GM21381 (cell line): ENCODE data around the gene CRTAP.
"Not testable (repeated sequence)": the region's sequence is repeated elsewhere in the genome, so short reads cannot be mapped to it uniquely, and the experiment has no call there.

Source experiments
- ATAC-seq: cut with Tn5 transposase; IDR thresholded peaks from one replicate; pipeline ENCODE4 v1.9.1; 2021; ENCODE audit warnings: mild to moderate bottlenecking, moderate library complexity; ENCODE audit not compliant: unreplicated experiment

CRTAP gene

DNA sequence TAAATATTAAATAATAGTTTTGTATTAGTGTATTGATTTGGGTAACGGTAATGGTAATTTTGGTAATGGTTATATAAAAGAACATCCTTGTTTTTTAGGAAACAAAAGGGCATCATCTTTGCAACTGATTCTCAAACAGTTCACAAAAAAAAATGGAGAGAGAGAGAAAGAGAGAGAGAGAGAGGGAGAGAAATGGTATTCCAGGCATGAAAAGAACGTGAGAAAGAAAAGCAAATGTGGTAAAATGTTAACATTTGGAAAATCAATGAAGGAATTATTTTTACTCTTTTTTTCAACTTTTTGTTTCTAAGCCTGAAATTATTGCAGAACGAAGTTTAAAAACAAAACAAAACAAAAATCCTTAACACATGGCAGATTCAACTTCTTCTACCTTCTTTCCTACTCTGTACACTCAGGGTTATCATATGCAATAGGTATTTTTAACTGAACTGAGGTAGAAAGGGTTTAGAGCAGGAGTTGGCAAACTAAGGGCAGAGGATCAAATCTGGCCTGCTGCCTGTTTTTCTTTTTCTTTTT is 14.6 kb upstream of the CRTAP start:
- no peak for ATAC-seq

DNA sequence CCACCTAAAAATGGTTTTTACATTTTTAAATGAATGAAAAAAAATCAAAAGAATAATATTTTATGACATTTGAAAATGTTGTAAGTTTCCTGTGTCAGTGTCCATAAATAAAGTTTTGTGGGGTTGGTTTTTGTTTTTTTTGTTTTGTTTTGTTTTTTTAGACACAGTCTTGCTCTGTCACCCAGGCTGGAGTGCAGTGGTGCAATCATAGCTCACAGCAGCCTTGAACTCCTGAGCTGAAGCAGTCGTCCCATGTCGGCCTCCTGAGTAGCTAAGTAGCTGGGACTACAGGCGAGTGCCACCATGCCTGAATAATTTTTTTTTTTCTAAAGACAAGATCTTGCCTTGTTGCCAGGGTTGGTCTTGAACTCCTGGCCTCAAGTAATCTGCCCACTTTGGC is 14.1 kb upstream of the CRTAP start:
- ATAC-seq: no peak

DNA sequence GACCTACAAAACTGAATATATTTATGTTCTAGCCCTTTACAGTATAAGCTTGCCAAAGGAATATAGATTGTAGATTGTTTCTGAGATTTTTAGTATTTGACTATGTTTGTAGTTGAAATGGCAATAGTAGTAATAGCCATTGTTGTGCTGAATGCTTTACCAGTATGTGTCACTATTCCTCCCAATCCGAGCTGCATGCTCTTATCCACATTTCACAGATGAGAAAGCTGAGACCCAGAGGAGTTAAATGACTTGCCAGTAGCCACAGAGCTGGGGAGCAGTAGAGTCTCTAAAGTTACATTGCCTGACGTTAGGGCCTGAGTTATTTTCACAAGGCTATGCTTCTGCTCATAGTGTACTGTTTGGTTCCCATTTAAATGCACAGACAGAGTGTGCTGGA is 13.6 kb upstream of the CRTAP start:
- ATAC-seq: no peak

DNA sequence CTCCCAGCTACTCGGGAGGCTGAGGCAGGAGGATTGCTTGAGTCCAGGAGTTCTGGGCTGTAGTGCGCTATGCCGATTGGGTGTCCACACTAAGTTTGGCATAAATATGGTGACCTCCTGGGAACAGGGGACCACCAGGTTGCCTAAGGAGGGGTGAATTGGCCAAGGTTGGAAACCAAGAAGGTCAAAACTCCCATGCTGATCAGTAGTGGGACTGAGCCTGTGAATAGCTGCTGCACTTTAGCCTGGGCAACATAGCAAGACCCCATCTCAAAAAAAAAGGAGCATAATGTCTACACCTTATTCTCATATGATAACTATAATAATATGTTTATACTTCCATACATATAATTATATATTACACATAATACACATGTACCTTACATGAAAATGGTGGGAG is 10.8 kb upstream of the CRTAP start:
- ATAC-seq: no peak

DNA sequence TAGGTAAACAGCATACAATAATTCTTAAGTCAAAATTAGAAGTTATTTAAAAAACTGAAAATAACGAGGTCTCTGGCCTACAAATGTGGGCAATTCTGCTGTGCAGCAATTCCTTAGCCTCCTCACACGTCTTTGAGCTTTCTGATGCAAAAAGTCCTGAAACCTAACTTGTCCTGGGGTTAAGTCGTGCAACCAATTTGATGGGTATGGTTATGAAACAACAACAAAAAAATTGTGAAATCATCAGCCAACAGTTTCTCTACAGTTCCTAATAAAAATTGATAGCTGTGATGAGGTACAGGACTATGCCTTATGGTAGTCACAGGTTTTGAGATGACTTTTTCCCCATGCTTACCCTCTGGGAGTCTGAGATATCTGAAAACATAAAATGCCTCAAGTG is 10.3 kb upstream of the CRTAP start:
- no peak for ATAC-seq

DNA sequence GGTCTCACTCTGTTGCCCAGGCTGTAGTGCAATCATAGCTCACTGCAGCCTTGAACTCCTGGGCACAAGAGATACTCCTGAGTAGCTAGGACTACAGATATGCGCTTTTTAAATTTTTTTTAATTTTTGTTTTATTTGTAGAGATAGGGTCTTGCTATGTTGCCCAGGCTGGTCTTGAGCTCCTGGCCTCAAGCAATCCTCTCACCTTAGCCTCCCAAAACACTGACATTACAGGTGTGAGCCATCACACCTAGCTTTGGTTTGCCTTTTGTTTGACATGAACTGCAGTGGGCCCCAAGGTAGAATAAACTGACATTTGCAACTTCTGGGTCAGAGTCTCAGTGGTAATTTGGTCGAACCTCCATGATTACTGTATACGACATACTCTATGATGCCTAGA is 9.0 kb upstream of the CRTAP start:
- ATAC-seq: no peak

DNA sequence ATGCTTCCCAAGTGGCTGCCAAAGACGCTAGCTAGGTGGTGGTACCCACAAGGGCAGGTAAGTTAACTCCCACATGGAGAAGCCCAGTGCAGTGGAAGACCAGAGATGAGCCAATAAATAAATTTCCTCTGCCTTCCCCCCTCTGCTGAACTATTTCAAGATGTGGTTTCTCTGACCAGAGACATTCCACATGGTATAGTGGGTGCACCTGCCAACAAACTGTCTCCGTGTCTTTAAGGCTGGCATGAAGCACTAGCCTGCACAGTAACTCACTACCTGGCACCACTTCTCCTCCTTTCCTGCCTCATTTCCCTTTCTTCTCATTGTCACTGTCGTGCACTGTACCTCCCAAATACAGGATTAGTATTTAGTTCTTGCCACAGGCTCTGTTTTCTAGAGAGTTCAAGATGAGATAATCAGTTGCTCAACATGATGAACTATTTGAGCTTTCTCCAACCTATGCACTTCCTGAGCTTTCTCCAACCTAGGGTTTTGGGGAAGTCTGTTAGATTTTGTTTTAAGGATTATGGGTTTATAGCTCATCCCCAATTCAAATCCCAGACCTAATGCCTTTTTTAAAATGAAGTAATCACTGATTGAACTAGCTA is 8.4 kb upstream of the CRTAP start:
- no peak for ATAC-seq

DNA sequence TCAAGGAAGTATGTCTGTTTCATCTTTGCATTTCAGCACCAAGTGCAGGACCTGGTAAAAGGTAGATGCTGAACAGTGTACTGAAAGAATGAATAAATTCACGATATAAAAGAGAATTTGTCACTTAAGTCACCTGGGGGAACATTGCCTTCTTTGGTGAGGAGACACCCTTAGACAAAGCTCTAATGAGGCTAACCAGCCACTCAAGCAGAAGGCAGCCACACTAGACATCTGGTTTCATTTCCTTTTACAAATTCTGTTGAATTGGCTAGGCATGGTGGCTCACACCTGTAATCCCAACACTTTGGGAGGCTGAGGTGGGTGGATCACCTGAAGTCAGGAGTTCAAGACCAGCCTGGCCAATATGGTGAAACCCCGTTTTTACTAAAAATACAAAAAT is 7.0 kb upstream of the CRTAP start:
- not testable (repeated sequence) for ATAC-seq

DNA sequence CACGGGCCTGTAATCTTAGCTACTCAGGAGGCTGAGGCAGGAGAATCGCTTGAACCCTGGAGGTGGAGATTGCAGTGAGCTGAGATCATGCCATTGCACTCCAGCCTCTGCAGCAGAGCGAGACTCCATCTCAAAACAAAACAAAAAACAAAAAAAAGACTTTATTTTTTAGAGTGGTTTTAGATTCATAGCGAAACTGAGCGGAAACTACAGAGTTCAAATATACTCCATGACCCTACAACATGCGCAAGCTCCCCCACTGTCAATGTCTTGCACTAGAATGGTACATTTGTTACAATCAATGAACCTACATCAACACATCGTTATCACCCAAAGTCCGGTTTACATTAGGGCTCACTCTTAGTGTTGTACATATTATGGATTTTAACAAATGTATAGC is 2.2 kb upstream of the CRTAP start:
- peak; percentile 30 for ATAC-seq

DNA sequence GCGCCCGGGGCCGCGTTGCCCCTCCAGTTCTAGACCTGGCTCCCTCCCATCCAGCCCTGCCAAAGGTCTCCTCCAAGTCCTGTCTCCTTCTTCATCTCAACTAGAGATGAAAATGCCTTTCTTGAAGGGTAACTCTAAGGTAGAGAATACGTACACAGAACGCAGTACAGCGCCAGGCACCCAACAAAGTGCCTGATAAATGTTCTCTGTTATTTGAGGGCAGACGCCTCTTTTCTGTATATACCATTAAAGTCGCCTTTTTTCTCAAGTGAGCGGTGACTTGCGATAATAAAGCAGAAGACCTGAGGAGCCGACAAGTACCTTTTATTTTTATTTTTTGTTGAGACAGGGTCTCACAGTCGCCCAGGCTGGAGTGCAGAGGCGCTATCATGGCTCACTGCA is 809 bp downstream of the CRTAP start:
- no peak for ATAC-seq

DNA sequence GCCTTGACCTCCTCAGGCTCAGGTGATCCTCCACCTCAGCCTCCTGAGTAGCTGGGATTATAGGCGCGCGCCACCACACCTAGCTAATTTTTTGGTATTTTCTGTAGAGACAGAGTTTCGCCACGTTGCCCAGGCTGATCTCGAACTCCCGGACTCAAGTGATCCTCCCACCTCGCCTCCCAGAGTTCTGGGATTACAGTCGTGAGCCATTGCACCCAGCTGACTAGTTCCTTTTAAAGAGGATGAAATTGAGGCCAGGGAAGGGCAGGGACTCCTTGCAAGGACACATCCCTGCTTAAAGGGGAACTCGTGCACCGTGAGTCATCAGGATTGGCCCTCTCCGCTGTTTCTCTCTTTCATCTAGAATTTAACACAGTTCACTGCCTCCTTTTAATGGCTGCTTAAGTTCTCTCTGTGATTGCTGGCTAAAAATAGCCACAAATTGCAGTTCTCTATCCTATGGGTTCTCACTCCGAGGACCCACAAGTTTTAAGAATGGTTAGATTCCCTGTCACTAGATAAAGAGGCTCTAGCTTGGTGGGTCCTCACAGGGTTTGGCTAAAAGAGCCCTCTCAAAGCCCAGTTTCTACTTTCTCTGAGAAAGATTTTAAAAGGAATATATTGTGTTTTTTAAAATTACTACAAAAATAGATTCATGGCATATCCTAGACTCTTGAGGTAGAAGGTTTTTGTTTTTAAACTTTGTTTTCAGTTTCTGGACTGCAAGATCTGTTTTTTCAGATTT is 1.4 kb downstream of the CRTAP start:
- ATAC-seq: no peak

DNA sequence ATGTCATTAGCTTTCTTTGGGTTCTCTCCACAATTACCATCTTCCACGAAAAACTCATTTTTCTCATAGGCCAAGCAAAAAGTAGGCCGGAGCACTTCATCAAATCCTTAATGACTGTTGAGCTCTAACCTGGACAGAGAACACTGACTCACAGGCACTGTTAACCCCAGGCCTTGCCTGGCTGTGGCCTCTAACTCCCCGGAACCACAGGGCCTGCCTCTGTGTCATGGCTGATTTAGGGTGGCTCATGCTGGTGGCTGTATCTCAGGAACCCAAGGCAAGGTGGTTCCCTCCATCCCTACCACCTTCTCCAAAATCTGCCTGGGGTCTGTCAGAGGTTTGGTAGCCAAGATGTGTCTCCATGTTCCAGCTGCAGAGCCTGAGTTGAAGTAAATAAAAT is 3.6 kb downstream of the CRTAP start:
- ATAC-seq: no peak

DNA sequence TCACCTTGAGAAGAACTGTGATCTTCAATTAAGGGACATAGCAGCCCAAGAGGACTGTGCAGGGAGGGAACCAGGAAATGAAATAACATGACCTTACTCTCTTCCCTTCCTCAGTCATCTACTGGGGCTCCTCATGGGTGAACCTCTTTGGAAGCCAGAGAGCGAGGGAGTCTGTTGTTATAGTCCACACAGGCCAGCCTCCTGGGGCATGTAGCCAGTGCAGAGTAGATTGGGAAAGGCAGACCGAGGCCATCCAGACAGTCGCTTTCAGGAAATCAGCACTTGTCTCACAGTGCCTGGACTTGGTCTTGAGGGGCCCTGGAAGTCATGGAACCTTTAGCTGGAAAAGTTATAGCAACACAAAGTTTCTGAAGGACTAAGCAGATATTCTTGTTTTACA is 6.1 kb downstream of the CRTAP start:
- ATAC-seq: no peak

DNA sequence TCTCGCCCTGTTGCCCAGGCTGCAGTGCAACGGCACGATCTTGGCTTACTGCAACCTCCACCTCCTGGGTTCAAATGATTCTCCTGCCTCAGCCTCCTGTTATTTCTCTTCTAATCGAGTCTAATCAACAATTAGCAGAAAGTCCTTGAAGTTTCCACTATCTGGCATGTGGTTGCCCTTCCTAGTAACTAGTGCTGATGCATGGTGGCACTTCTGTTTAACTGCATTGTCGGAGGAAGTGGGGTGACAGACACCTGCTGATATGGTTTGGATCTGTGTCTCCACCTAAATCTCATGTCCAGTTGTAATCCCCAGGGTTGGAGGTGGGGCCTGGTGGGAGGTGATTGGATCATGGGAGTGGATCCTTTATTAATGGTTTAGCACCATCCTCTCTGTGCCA is 9.2 kb downstream of the CRTAP start:
- ATAC-seq: no peak

DNA sequence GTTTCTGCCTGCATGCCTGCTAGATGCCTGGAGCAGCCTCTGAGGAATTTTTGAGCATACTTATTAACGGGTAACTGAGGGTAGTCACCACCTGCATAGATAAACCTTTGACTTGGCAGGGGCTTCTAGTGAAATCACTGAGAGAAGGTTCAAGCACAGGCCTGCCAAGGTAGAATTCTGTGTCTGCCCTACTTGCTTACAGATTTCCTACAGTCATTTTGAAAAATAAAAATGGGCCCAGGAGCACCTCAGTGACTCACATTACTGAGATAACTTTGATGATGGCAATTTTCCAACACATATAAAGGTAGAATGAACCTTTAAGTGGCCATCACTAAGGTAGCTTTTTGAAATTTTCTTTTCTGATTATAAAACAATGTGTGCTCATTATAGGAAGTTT is 10.8 kb downstream of the CRTAP start:
- no peak for ATAC-seq

DNA sequence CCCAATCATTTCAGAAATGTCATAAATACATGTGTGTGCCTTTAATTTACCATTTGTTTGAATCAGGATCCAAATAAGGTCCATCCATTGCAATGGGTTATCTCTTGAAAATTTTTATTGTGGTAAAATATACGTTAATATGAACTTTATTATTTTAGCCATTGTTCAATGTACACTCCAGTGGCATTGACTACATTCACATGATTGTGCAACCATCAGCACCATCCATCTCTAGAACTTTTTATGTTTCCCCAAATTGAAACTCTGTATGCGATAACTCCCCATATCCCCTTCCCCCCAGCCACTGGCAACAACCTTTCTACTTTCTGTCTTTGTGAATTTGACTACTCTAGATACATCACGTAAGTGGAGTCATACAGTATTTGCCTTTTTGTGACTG is 12.0 kb downstream of the CRTAP start:
- ATAC-seq: no peak

DNA sequence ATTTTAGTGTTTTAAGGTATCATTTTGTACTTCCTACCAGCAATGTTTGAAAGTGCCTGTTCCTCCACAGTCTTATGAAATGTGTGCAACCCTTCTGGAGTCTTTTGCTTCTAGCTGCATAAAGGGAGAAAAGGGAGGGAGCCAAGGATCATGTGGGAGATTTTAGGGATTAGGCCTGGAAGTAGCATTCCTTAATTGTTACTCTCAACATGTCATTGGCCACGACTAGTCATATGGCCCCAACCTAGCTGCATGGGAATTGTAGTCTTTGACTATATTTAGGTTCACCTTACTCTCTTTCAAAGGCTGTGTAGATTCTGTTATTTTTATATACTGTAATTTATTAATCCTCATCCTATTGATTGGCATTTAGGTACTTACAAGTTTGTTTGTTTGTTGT is 14.9 kb downstream of the CRTAP start:
- no peak for ATAC-seq

DNA sequence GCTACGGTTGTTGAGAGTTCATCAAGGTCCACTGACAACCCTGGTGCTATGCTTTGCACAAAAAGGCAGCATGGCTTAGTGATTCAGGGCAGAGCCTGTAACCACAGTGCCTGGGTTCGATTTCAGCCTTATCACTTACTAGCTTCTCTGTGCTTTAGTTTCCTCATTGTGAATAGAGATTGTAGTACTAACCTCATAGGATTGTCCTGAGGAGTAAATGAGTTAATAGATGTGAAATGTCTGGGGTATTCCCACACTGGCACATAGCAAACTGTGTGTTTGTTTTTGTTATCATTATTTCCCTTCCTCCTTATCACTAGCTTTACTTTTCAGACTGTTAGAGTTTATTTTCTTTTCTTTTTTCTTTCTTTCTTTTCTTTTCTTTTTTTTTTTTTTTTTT is 16.3 kb downstream of the CRTAP start:
- ATAC-seq: no peak

DNA sequence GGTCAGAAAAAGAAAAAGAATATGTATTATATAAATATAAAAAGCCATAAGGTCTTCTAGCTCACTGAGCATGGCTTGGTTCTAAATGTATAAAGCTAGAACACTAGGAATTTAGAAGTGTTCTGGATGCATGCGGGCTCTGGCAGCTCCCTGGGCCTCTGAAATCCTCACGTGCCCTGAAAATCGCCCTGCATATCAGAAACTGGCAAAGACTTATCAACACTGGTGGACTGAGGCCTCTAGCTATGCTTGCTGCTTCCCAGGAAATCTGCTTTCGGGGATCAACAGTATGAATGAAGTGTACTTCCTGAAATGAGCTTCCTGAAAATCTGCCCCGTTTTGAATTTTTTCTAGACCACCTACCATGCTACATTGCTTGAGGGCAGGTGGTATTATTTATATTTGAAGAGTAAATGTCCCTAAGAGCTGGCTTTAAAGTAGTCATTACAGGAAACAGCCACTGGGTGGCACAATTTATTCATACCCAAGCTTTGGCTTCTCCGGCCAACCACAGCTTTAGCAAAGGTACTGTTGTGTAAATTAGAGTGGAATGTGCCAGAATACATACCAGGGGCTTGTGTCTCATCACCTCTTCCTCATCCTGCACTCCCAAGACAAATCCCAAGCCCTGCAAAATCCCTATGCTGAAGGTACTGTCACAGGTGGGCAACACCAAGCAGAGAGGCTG is 17.7 kb downstream of the CRTAP start:
- peak; percentile 76 for ATAC-seq

DNA sequence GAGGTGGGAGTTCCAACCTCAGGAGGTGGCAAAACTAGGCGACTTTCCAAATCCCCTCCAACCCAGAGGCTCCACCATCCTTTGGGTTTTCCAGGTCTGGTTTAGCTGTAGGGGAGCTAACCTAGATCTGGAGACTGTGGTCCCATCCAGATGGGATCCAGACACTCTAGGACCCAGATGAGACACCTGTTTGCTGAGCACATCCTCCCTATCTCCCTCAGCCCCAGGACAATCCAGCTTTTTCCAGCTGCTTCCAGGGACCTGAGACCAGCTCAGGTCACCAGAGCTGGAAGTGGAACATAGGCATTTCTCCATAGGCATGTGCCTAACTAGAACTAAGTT is 18.2 kb downstream of the CRTAP start:
- ATAC-seq: no peak

DNA sequence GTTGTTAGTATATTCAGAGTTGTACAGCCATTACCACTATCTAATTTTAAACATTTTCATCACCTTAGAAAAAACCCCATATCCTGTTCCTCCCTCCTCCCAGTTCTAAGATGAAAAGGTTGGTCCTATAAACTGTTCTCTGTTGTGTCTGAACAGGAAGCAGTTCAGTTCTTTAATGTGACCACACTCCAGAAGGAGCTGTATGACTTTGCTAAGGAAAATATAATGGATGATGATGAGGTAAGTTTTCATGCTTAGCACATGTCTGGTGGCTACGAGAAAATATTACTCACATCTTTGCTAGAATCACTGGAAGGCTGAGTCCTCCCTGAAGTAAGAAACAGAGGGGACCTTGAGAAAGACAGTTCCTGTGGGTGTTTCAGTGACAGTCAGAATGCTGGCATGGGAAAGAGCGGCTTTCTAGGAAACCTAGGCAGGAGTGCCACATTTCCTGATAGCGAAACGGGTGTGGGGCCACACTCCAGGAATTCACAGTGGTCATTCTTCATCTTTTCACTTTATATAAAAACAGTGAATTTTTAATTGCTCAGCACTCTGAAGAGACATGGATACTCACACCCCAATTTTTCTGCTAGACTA is 20.3 kb downstream of the CRTAP start:
- ATAC-seq: no peak

DNA sequence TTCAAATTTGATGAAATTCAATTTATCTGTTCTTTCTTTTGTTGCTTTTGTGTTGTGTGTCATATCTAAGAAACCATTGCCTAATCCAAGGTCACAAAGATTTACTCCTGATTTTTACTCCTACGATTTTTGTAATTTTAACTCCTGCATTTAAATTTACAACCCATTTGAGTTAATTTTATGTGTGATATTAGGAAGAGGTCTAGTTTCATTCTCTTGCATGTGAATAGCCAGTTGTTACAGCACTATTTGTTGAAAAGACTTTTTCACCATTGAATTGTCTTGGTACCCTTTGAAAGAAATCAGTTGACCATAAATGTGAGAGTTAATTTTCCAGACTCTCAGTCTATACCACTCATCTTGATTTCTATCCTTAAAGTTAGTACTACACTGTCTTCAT is 23.9 kb downstream of the CRTAP start:
- ATAC-seq: no peak
